Measurements from ENCODE around the gene CCDC88B.
A peak's percentile ranks its signal among the peaks of the same experiment; 100 is the strongest.

DNA sequence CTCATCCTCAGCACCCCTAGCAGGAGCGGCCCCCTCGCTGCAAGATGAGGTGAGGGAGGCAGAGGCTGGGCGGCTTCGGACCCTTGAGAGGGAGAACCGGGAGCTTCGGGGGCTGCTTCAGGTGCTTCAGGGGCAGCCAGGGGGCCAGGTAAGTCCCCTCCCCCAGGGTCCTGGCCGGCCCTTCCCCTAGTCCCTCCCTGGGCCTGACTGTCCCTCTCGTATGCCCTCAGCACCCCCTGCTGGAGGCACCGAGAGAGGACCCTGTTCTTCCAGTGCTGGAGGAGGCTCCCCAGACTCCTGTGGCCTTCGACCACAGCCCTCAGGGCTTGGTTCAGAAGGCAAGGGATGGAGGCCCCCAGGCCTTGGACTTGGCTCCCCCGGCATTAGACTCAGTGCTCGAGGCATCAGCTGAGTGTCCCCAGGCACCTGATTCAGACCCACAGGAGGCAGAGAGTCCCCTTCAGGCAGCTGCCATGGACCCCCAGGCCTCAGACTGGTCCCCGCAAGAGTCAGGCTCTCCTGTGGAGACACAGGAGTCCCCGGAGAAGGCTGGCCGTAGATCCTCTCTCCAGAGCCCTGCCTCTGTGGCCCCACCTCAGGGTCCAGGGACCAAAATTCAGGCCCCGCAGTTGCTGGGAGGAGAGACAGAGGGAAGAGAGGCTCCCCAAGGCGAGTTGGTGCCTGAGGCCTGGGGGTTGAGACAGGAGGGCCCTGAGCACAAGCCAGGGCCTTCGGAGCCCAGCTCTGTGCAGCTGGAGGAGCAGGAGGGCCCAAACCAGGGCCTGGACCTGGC lies 4.0 kb downstream of the CCDC88B start:
- TF ChIP-seq, protein P1, sequence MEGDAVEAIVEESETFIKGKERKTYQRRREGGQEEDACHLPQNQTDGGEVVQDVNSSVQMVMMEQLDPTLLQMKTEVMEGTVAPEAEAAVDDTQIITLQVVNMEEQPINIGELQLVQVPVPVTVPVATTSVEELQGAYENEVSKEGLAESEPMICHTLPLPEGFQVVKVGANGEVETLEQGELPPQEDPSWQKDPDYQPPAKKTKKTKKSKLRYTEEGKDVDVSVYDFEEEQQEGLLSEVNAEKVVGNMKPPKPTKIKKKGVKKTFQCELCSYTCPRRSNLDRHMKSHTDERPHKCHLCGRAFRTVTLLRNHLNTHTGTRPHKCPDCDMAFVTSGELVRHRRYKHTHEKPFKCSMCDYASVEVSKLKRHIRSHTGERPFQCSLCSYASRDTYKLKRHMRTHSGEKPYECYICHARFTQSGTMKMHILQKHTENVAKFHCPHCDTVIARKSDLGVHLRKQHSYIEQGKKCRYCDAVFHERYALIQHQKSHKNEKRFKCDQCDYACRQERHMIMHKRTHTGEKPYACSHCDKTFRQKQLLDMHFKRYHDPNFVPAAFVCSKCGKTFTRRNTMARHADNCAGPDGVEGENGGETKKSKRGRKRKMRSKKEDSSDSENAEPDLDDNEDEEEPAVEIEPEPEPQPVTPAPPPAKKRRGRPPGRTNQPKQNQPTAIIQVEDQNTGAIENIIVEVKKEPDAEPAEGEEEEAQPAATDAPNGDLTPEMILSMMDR (tag by site-specific recombination; IDR thresholded peaks at IDR 0.05): 0 out of 2 replicates have a peak, but pooled peaks have one; percentile 20
- TF ChIP-seq BCL11A (tag by site-specific recombination; IDR thresholded peaks at IDR 0.05; ENCODE audit: low read depth): no peak
- TF ChIP-seq, protein P2, sequence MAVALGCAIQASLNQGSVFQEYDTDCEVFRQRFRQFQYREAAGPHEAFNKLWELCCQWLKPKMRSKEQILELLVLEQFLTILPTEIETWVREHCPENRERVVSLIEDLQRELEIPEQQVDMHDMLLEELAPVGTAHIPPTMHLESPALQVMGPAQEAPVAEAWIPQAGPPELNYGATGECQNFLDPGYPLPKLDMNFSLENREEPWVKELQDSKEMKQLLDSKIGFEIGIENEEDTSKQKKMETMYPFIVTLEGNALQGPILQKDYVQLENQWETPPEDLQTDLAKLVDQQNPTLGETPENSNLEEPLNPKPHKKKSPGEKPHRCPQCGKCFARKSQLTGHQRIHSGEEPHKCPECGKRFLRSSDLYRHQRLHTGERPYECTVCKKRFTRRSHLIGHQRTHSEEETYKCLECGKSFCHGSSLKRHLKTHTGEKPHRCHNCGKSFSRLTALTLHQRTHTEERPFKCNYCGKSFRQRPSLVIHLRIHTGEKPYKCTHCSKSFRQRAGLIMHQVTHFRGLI (tag by site-specific recombination; IDR thresholded peaks at IDR 0.05): no peak
- no peak for TF ChIP-seq ZBTB8A (tag by site-specific recombination; IDR thresholded peaks at IDR 0.05)
- no peak for TF ChIP-seq ZNF214 (tag by site-specific recombination; IDR thresholded peaks at IDR 0.05; ENCODE audit: borderline replicate concordance)
- TF ChIP-seq ZNF184 (tag by site-specific recombination; IDR thresholded peaks at IDR 0.05): no peak
- TF ChIP-seq GLI2 (tag by site-specific recombination; IDR thresholded peaks at IDR 0.05; ENCODE audit: borderline replicate concordance, low read depth): no peak
- TF ChIP-seq, protein P3, sequence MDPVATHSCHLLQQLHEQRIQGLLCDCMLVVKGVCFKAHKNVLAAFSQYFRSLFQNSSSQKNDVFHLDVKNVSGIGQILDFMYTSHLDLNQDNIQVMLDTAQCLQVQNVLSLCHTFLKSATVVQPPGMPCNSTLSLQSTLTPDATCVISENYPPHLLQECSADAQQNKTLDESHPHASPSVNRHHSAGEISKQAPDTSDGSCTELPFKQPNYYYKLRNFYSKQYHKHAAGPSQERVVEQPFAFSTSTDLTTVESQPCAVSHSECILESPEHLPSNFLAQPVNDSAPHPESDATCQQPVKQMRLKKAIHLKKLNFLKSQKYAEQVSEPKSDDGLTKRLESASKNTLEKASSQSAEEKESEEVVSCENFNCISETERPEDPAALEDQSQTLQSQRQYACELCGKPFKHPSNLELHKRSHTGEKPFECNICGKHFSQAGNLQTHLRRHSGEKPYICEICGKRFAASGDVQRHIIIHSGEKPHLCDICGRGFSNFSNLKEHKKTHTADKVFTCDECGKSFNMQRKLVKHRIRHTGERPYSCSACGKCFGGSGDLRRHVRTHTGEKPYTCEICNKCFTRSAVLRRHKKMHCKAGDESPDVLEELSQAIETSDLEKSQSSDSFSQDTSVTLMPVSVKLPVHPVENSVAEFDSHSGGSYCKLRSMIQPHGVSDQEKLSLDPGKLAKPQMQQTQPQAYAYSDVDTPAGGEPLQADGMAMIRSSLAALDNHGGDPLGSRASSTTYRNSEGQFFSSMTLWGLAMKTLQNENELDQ (tag by site-specific recombination; IDR thresholded peaks at IDR 0.05; ENCODE audit: low read depth): no peak
- TF ChIP-seq, protein P4, sequence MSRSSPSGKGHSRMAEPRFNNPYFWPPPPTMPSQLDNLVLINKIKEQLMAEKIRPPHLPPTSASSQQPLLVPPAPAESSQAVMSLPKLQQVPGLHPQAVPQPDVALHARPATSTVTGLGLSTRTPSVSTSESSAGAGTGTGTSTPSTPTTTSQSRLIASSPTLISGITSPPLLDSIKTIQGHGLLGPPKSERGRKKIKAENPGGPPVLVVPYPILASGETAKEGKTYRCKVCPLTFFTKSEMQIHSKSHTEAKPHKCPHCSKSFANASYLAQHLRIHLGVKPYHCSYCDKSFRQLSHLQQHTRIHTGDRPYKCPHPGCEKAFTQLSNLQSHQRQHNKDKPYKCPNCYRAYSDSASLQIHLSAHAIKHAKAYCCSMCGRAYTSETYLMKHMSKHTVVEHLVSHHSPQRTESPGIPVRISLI (tag by site-specific recombination; IDR thresholded peaks at IDR 0.05): no peak
- no peak for TF ChIP-seq ZNF433 (tag by site-specific recombination; IDR thresholded peaks at IDR 0.05; ENCODE audit: low read depth)
- no peak for TF ChIP-seq ZNF629 (tag by site-specific recombination; IDR thresholded peaks at IDR 0.05)
